HTERT RPE-1 (cell line): ENCODE measurements around the gene PPP1R36.
"Not testable (repeated sequence)": the region's sequence is repeated elsewhere in the genome, so short reads cannot be mapped to it uniquely, and the experiment has no call there.

Experiments used
- in situ Hi-C: fragments of 300-500 bp; cut with MboI; formaldehyde crosslinking; loops from 4 replicates; pipeline ENCODE4 v1.14.3; 2020; ENCODE audit warnings: low sequenced_read_pairs

Gene PPP1R36

DNA sequence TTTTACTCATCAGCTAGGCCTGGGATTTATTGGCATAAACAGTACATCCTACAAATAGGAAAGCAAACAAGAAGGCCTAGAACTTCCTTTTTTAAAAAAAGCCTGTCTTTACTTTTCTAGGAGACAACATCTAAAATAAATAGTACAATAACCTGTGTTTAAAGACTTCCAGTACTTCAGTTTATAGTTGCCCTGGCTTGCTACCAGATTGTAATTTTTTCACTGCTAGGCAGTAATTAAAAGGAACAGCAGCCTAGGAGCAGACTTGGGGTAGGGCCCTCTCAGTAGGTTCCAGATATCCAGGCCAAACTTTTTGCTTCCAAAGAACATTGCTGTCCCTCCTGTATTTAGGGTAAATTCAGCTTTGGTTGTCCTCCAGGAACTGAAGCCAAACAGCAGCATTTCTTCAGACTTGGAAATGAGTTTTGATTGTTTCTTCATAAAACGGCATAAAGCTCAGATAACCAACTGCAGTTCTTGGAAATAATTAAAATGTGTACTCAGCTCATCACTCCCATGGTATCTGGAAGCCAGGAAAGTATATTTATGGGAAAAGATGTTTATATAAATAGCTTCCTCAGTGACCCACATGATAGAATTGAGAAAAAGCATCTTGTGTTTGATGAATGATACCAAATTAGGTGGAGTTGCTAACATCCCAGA is 61.7 kb downstream of the PPP1R36 start:
- in situ Hi-C loops, result no loop called here

DNA sequence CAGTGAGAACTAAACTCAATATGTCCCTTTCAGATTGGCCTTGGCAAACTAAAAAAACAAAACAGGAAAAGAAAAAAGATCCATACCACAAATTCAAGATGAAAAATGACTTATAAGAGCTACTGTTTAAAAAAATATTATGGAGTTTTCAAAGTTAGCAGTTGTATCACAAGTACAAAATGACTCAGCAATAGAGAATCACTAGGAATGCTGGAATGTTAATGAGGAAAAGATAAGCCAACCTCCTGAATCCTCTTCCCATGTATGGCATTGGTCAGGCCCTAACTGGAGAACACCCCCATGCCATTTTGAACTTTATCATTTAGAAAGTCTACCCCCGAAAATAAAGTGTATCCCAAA is 62.2 kb downstream of the PPP1R36 start:
- in situ Hi-C loops, result no loop called here

- in situ Hi-C loops, result no loop called here
Measured at GRCh38 chr14:64612971-64613666, 63.4 kb downstream of the PPP1R36 start.

DNA sequence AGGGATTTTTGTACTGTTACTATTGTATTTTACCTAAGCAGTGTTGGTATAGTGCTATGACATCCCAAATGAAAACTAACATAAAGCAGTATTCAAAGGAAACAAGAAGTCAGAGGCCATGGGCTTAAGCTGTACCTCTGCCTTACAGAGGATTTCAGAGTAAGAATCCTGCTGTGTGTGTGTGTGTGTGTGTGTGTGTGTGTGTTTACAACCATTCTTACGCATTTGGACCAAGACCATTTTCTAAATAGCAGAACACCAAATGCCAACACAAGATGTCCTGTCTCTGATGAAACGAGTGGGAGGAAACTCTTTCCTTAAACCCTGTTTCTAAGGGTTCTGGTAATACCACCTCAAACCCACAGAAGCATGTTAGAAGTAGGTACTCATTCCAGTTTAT is 64.4 kb downstream of the PPP1R36 start:
- in situ Hi-C loops, result no loop called here

DNA sequence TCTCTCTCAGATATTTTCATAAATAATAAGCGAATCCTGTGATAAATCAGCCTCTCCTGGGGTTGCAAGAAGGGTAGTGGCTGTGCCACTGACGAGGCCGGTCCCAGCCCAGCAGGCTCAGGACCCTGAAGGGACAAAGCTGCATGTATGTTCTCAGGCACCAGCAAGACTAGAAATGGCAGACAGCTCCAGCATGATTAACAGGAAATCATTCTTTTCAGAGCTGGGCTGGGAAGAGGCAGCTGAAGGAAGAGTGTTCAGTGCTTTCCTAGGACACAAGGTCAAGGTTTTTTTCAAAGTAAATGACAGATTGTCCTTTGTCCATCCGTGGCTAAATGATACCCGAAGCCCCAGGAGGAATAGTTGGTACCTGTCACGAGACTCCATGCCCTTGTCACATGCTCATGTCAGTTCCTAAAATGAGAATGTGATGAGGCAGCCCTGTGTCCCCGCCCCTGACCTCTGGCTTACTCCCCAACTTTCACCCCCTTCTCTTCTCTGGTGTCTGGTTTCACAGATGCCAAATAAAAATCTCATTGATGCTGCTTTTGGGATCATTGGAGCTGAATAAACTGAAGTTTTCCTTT is 65.1 kb downstream of the PPP1R36 start:
- in situ Hi-C loops, result no loop called here

DNA sequence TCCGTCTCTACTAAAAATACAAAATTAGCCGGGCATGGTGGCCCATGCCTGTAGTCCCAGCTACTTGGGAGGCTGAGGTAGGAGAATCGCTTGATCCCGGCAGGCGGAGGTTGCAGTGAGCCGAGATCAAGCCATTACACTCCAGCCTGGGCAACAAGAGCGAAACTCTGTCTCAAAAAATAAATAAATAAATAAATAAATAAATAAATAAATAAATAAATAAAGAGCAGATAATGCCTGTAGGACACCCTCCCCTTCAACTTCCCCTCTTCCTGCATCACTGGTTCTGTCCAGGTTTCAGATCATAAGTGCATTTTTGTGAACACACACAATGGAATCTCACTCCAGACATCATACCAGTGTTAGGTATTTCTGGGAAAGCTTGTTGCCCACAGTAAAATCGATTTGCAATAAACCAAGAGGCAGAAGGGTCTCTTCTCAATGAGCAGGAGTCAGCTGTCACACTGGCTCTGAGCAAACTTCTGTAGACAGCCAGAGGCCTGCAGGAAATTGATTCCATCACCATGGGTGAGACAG is 68.2 kb downstream of the PPP1R36 start:
- in situ Hi-C loops, result not testable (repeated sequence)

GRCh38 chr14:64620910-64621309 is 71.1 kb downstream of the PPP1R36 start:
- in situ Hi-C loops, result no loop called here

DNA sequence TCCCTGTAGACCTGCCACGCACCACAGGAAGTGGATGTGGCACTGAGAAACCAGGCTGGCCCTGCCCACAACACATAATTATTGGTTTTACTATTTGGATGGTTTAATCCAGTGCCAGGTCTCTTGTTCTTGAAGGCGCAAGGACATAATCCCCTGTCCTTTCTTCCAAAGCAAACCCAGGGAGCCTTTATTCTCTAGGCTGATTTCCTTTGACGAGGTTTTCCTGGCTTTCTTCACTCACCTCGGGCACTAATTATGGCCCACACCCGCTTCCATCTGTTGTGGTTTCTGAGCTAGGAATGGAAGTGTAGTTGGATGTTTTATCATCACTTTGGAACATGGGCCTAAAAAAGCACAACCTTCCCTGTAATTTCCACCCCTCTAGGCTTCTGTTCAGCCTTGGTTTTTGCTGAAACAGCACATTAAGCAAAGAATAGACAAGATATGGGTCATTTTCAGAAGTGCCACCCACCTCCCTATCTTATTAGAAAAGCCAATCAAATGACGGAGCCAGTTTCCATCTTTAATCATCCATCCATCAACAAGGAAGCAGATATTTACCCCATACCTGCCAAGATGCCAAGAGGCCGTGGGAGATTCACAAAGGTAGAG is 73.9 kb downstream of the PPP1R36 start:
- in situ Hi-C loops, result no loop called here

DNA sequence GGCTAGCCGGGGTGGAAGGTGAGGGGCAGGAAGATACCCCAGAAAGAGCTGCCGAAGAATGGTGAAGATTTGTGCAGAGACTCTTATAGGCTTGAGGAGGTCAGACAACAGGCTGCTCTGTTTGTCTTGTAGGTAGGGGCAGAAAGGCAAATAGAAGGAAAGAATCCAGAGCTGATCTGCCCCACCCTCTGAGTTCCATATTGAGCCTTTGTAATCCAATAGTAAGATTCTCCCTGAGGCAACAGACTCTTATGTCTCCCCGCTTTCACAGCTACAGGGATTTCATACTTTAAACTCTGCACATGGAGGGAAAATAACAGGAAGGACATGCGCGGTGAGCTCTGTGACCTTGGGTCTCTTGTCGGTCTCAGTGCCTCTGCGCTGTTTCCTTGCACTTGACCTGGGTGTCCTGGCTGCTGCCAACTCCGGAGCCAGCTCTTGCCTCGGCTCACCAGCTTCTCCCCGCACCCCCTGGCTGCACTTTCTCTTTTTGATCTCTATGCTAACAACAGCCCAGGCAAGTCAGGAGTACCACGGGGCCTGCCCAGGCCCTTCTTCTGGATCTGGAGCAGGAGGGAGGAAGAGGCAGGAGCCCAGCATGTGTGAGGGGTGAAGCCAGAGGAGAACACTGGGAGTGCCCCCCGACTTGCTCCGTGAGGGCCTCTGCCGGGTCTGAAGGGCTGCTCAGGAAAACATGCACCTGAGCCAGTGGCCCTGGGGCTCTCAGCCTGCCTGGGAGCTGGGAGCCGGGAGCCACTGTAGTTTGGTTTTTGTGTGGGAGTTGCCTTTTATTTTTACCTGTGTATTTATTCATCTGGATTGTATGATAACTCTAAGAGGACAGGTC is 75.8 kb downstream of the PPP1R36 start:
- in situ Hi-C loops, result no loop called here

DNA sequence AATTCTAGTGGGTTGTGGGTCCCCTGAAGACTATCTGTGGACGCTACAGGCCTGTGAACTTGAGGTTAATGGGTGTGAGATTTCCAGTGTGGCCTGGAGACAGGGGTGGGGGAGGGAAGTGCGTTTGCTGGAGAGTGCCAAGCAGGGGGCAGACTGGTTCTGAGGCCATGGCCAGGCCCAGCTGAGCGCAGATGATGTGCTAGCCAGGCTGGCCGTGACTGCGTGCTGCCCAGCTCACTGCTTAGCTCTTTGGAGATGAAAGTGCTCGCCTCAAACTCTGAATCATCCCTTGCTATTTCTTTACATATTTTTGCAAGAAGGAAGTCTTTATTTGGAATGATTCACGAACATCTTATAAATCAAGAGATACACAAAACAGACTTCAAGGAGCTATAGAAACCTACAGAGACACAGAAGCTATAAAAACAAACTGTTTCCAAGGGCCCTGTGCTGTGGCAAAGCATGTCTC is 79.2 kb downstream of the PPP1R36 start:
- in situ Hi-C loops, result no loop called here

GRCh38 chr14:64630778-64631177 is 81.0 kb downstream of the PPP1R36 start:
- in situ Hi-C loops, result no loop called here

- in situ Hi-C loops, result not testable (repeated sequence)
Measured at GRCh38 chr14:64631222-64631621, 81.5 kb downstream of the PPP1R36 start.

DNA sequence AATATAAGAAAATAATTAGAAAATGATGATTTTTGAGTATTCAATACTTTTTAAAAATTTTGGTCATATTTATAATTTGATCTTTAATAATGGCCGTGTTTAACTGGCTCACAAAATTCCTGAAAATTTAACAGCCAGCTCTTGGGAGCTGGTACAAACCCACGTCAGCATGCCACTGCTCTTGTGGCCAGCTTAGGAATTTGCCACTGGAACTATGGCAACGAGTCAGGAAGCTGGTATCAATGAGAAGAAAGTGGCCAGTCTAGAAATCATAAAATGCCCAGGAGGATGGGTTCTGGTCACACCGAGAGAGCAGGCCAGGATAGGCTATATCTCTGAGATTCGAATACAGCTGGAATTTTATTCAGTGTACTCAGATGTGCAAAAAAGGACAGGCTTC is 82.3 kb downstream of the PPP1R36 start:
- in situ Hi-C loops, result no loop called here

GRCh38 chr14:64634558-64634957 is 84.8 kb downstream of the PPP1R36 start:
- in situ Hi-C loops, result no loop called here

DNA sequence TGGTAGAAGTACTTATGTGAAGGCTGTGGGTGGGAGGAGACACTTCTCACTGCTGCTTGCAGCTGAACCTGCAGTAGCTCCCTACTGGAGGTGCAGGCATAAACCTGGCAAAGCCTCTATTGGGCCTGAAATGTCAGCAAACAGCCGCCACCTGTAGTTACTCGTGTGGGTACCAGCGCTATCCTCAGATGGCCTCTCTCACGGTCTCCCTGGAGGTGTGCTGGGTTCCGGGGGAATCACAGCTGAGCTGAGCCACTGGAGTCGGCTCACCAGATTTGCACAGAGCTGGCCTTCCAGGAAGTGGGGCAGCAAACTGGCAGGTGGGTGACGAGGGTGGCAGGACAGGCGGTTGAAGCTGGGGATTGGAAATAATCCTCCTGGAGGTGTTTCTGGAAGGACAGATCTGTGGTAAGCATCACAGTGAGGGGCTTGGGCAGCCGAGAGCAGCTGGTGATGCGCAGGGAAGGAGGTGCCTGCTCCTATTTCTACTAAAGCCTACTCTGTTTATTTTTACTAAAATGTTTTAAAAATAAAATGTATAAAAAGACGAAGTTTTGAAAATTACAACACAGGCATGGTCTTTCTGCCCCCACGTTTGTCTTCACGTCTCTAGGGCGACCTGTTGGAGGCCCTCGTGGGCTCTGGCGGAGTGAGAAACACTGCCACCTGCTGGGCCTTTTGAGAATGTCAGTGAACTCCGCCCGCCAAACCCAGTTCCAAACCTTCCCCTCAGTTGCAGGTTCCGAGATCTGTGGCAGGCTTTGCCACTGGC is 86.6 kb downstream of the PPP1R36 start:
- in situ Hi-C loops, result no loop called here

- in situ Hi-C loops, result no loop called here
Measured at GRCh38 chr14:64636980-64637429, 87.2 kb downstream of the PPP1R36 start.

GRCh38 chr14:64637735-64638473 is 88.1 kb downstream of the PPP1R36 start:
- in situ Hi-C loops, result no loop called here

GRCh38 chr14:64638625-64639024 is 88.9 kb downstream of the PPP1R36 start:
- in situ Hi-C loops, result no loop called here
